ENCODE results near the gene ABCA8.

Gene ABCA8

GRCh38 chr17:68892658-68893057 lies 62.5 kb downstream of the ABCA8 start:
- Histone ChIP-seq H3K27me3 (ENCODE audit: control insufficient read depth, insufficient read depth, low read length) (no peaks in the 10 kb centered on the region), H3K4me1 (ENCODE audit: control insufficient read depth, insufficient read depth, low read length) (no peaks in the 10 kb centered on the region), H3K4me3 (ENCODE audit: low read depth, low read length) (no peak overlapping the region), H3K9me3 (ENCODE audit: control insufficient read depth, insufficient read depth, low read depth, low read length) (no peaks in the 10 kb centered on the region), H3K27ac (ENCODE audit: low read depth, low read length) (no peak overlapping the region), H3K9ac (ENCODE audit: low read length) (no peak overlapping the region), H3K36me3 (ENCODE audit: control insufficient read depth, insufficient read depth, low read length) (no peaks in the 10 kb centered on the region)

- no peaks in the 10 kb centered on the region for H3K9me3 ChIP-seq (ENCODE audit: control insufficient read depth, insufficient read depth, low read depth, low read length)
- no peak overlapping the region for H3K9ac ChIP-seq (ENCODE audit: low read length)
- no peaks in the 10 kb centered on the region for H3K4me1 ChIP-seq (ENCODE audit: control insufficient read depth, insufficient read depth, low read length)
- no peak overlapping the region for H3K27ac ChIP-seq (ENCODE audit: low read depth, low read length)
- no peaks in the 10 kb centered on the region for H3K36me3 ChIP-seq (ENCODE audit: control insufficient read depth, insufficient read depth, low read length)
- no peak overlapping the region for H3K4me3 ChIP-seq (ENCODE audit: low read depth, low read length)
- H3K27me3 ChIP-seq (ENCODE audit: control insufficient read depth, insufficient read depth, low read length): no peaks in the 10 kb centered on the region
Measured at GRCh38 chr17:68892193-68892592, 63.0 kb downstream of the ABCA8 start.

GRCh38 chr17:68886401-68886800 lies 68.8 kb downstream of the ABCA8 start:
- no peaks in the 10 kb centered on the region for H3K36me3 ChIP-seq (ENCODE audit: control insufficient read depth, insufficient read depth, low read length)
- no peak overlapping the region for H3K9ac ChIP-seq (ENCODE audit: low read length)
- H3K27me3 ChIP-seq (ENCODE audit: control insufficient read depth, insufficient read depth, low read length): peaks cover 5% of the 10 kb centered on the region; the same call in 1 of the 2 replicates
- no peak overlapping the region for H3K27ac ChIP-seq (ENCODE audit: low read depth, low read length)
- H3K4me1 ChIP-seq (ENCODE audit: control insufficient read depth, insufficient read depth, low read length): no peaks in the 10 kb centered on the region
- no peaks in the 10 kb centered on the region for H3K9me3 ChIP-seq (ENCODE audit: control insufficient read depth, insufficient read depth, low read depth, low read length)
- no peak overlapping the region for H3K4me3 ChIP-seq (ENCODE audit: low read depth, low read length)

GRCh38 chr17:68884888-68885287 lies 70.3 kb downstream of the ABCA8 start:
- no peaks in the 10 kb centered on the region for H3K36me3 ChIP-seq (ENCODE audit: control insufficient read depth, insufficient read depth, low read length)
- H3K4me1 ChIP-seq (ENCODE audit: control insufficient read depth, insufficient read depth, low read length): no peaks in the 10 kb centered on the region
- H3K9me3 ChIP-seq (ENCODE audit: control insufficient read depth, insufficient read depth, low read depth, low read length): peaks cover 7% of the 10 kb centered on the region; the same call in 1 of the 2 replicates
- no peak overlapping the region for H3K4me3 ChIP-seq (ENCODE audit: low read depth, low read length)
- no peak overlapping the region for H3K27ac ChIP-seq (ENCODE audit: low read depth, low read length)
- H3K27me3 ChIP-seq (ENCODE audit: control insufficient read depth, insufficient read depth, low read length): peaks cover 5% of the 10 kb centered on the region; the same call in 1 of the 2 replicates
- no peak overlapping the region for H3K9ac ChIP-seq (ENCODE audit: low read length)

- no peak overlapping the region for H3K9ac ChIP-seq (ENCODE audit: low read length)
- no peak overlapping the region for H3K4me3 ChIP-seq (ENCODE audit: low read depth, low read length)
- H3K36me3 ChIP-seq (ENCODE audit: control insufficient read depth, insufficient read depth, low read length): no peaks in the 10 kb centered on the region
- H3K27ac ChIP-seq (ENCODE audit: low read depth, low read length): no peak overlapping the region
- peaks cover 14% of the 10 kb centered on the region; the same call in 1 of the 2 replicates for H3K9me3 ChIP-seq (ENCODE audit: control insufficient read depth, insufficient read depth, low read depth, low read length)
- H3K27me3 ChIP-seq (ENCODE audit: control insufficient read depth, insufficient read depth, low read length): peaks cover 5% of the 10 kb centered on the region; the same call in 1 of the 2 replicates
- H3K4me1 ChIP-seq (ENCODE audit: control insufficient read depth, insufficient read depth, low read length): no peaks in the 10 kb centered on the region
Measured at GRCh38 chr17:68878226-68878885, 76.8 kb downstream of the ABCA8 start.

- Histone ChIP-seq H3K4me3 (ENCODE audit: low read depth, low read length) (no peak overlapping the region), H3K9ac (ENCODE audit: low read length) (no peak overlapping the region), H3K27me3 (ENCODE audit: control insufficient read depth, insufficient read depth, low read length) (no peaks in the 10 kb centered on the region), H3K9me3 (ENCODE audit: control insufficient read depth, insufficient read depth, low read depth, low read length) (no peaks in the 10 kb centered on the region), H3K27ac (ENCODE audit: low read depth, low read length) (no peak overlapping the region), H3K4me1 (ENCODE audit: control insufficient read depth, insufficient read depth, low read length) (no peaks in the 10 kb centered on the region), H3K36me3 (ENCODE audit: control insufficient read depth, insufficient read depth, low read length) (no peaks in the 10 kb centered on the region)
Measured at GRCh38 chr17:68871447-68871846, 83.7 kb downstream of the ABCA8 start.

GRCh38 chr17:68870976-68871375 lies 84.2 kb downstream of the ABCA8 start:
- H3K36me3 ChIP-seq (ENCODE audit: control insufficient read depth, insufficient read depth, low read length): no peaks in the 10 kb centered on the region
- H3K9me3 ChIP-seq (ENCODE audit: control insufficient read depth, insufficient read depth, low read depth, low read length): no peaks in the 10 kb centered on the region
- H3K4me1 ChIP-seq (ENCODE audit: control insufficient read depth, insufficient read depth, low read length): no peaks in the 10 kb centered on the region
- no peaks in the 10 kb centered on the region for H3K27me3 ChIP-seq (ENCODE audit: control insufficient read depth, insufficient read depth, low read length)
- no peak overlapping the region for H3K27ac ChIP-seq (ENCODE audit: low read depth, low read length)
- no peak overlapping the region for H3K9ac ChIP-seq (ENCODE audit: low read length)
- no peak overlapping the region for H3K4me3 ChIP-seq (ENCODE audit: low read depth, low read length)

GRCh38 chr17:68870161-68870826 lies 84.9 kb downstream of the ABCA8 start:
- no peak overlapping the region for H3K4me3 ChIP-seq (ENCODE audit: low read depth, low read length)
- no peaks in the 10 kb centered on the region for H3K9me3 ChIP-seq (ENCODE audit: control insufficient read depth, insufficient read depth, low read depth, low read length)
- no peaks in the 10 kb centered on the region for H3K27me3 ChIP-seq (ENCODE audit: control insufficient read depth, insufficient read depth, low read length)
- H3K4me1 ChIP-seq (ENCODE audit: control insufficient read depth, insufficient read depth, low read length): no peaks in the 10 kb centered on the region
- no peak overlapping the region for H3K9ac ChIP-seq (ENCODE audit: low read length)
- no peak overlapping the region for H3K27ac ChIP-seq (ENCODE audit: low read depth, low read length)
- H3K36me3 ChIP-seq (ENCODE audit: control insufficient read depth, insufficient read depth, low read length): no peaks in the 10 kb centered on the region

GRCh38 chr17:68868708-68869107 lies 86.5 kb downstream of the ABCA8 start:
- Histone ChIP-seq H3K4me3 (ENCODE audit: low read depth, low read length) (no peak overlapping the region), H3K4me1 (ENCODE audit: control insufficient read depth, insufficient read depth, low read length) (no peaks in the 10 kb centered on the region), H3K27ac (ENCODE audit: low read depth, low read length) (no peak overlapping the region), H3K9ac (ENCODE audit: low read length) (no peak overlapping the region), H3K27me3 (ENCODE audit: control insufficient read depth, insufficient read depth, low read length) (no peaks in the 10 kb centered on the region), H3K36me3 (ENCODE audit: control insufficient read depth, insufficient read depth, low read length) (no peaks in the 10 kb centered on the region), H3K9me3 (ENCODE audit: control insufficient read depth, insufficient read depth, low read depth, low read length) (no peaks in the 10 kb centered on the region)

- no peak overlapping the region for H3K27ac ChIP-seq (ENCODE audit: low read depth, low read length)
- H3K4me1 ChIP-seq (ENCODE audit: control insufficient read depth, insufficient read depth, low read length): no peaks in the 10 kb centered on the region
- H3K9ac ChIP-seq (ENCODE audit: low read length): no peak overlapping the region
- no peaks in the 10 kb centered on the region for H3K36me3 ChIP-seq (ENCODE audit: control insufficient read depth, insufficient read depth, low read length)
- H3K27me3 ChIP-seq (ENCODE audit: control insufficient read depth, insufficient read depth, low read length): no peaks in the 10 kb centered on the region
- H3K9me3 ChIP-seq (ENCODE audit: control insufficient read depth, insufficient read depth, low read depth, low read length): no peaks in the 10 kb centered on the region
- no peak overlapping the region for H3K4me3 ChIP-seq (ENCODE audit: low read depth, low read length)
Measured at GRCh38 chr17:68867759-68868516, 87.3 kb downstream of the ABCA8 start.

GRCh38 chr17:68865584-68865983 lies 89.6 kb downstream of the ABCA8 start:
- no peak overlapping the region for H3K9ac ChIP-seq (ENCODE audit: low read length)
- H3K27me3 ChIP-seq (ENCODE audit: control insufficient read depth, insufficient read depth, low read length): no peaks in the 10 kb centered on the region
- no peak overlapping the region for H3K4me3 ChIP-seq (ENCODE audit: low read depth, low read length)
- H3K9me3 ChIP-seq (ENCODE audit: control insufficient read depth, insufficient read depth, low read depth, low read length): no peaks in the 10 kb centered on the region
- no peak overlapping the region for H3K27ac ChIP-seq (ENCODE audit: low read depth, low read length)
- no peaks in the 10 kb centered on the region for H3K4me1 ChIP-seq (ENCODE audit: control insufficient read depth, insufficient read depth, low read length)
- H3K36me3 ChIP-seq (ENCODE audit: control insufficient read depth, insufficient read depth, low read length): no peaks in the 10 kb centered on the region

All from HUES6 (cell line).